CD4-positive, alpha-beta T cell (primary cell): Measurements from ENCODE around the gene FMO2. TPM values are rescaled to one million over a fixed set of nuclear protein-coding genes. Genes with fewer than 3 reads are reported as not detected.

Experiments used
- ATAC-seq: fragments of 200-7000 bp; cut with Tn5 transposase; one replicate; pipeline ENCODE4 v1.10.0; 2022; ENCODE audit warnings: mild to moderate bottlenecking; ENCODE audit not compliant: poor library complexity
- CTCF ChIA-PET: fragments of 350-600 bp; sonication (Branson Sonifier 250); formaldehyde crosslinking; loops from one replicate; lab custom pipeline; 2021; ENCODE audit warnings: antibody characterized with exemption, inconsistent platforms; lab: Charles Lee
- POLR2A ChIA-PET: fragments of 350-600 bp; sonication (Branson Sonifier 250); formaldehyde crosslinking; loops from one replicate; lab custom pipeline; 2021; ENCODE audit warnings: antibody characterized with exemption, inconsistent platforms; lab: Charles Lee
- DNase-seq, 14 experiments: peaks; one replicate each; pipeline ENCODE4 v3.0.0-alpha.2; 2013 to 2020; ENCODE audit warnings: mixed read lengths in 2 of 14
- H3K27ac ChIP-seq, 2 donors: one replicate each; pipeline versions ENCODE4 v1.5.1 to v1.7.0; 2013; ENCODE audit warnings: low read length in 2 of 2, low read depth in 1 of 2, mild to moderate bottlenecking in 1 of 2
- H3K27me3 ChIP-seq, 2 experiments: 1 replicate in 1 of 2; 2 replicates in 1 of 2; pipeline versions ENCODE4 v1.6.1 to v1.7.0; 2013; ENCODE audit warnings: low read length in 2 of 2, control low read depth in 1 of 2, mild to moderate bottlenecking in 1 of 2, moderate library complexity in 1 of 2; ENCODE audit not compliant: insufficient read depth in 2 of 2, control insufficient read depth in 1 of 2
- H3K36me3 ChIP-seq: one replicate; pipeline ENCODE4 v1.6.1; 2013; ENCODE audit warnings: low read length, control low read depth; ENCODE audit not compliant: insufficient read depth
- H3K4me1 ChIP-seq: one replicate; pipeline ENCODE4 v1.6.1; 2013; ENCODE audit warnings: low read length, control low read depth; ENCODE audit not compliant: insufficient read depth
- H3K4me3 ChIP-seq: one replicate; pipeline ENCODE4 v1.5.1; 2013; ENCODE audit warnings: mild to moderate bottlenecking, low read length, moderate library complexity
- H3K9me3 ChIP-seq, 2 experiments: 1 replicate in 1 of 2; 2 replicates in 1 of 2; pipeline versions ENCODE4 v1.6.1 to v1.7.0; 2013; ENCODE audit warnings: low read length in 2 of 2, mild to moderate bottlenecking in 2 of 2, control low read depth in 1 of 2, moderate library complexity in 1 of 2; ENCODE audit not compliant: control insufficient read depth in 1 of 2, insufficient read depth in 1 of 2
- H3K27ac Mint-ChIP-seq: one replicate; pipeline ENCODE4 v1.8.0; 2020; ENCODE audit warnings: mixed read lengths
- H3K27me3 Mint-ChIP-seq: one replicate; pipeline ENCODE4 v1.8.0; 2021; ENCODE audit warnings: mixed read lengths
- H3K36me3 Mint-ChIP-seq: one replicate; pipeline ENCODE4 v1.8.0; 2021; ENCODE audit warnings: low read depth, mixed read lengths
- H3K4me1 Mint-ChIP-seq: one replicate; pipeline ENCODE4 v1.8.0; 2021; ENCODE audit warnings: low read depth, mixed read lengths
- H3K4me3 Mint-ChIP-seq: one replicate; pipeline ENCODE4 v1.8.0; 2020; ENCODE audit warnings: mild to moderate bottlenecking, mixed read lengths
- H3K9me3 Mint-ChIP-seq: one replicate; pipeline ENCODE4 v1.8.0; 2020; ENCODE audit warnings: mixed read lengths
- intact Hi-C, 2 experiments: fragments of 100-400 bp; cut with DNase I in 1 of 2; cut with micrococcal nuclease in 1 of 2; formaldehyde crosslinking; loops; one replicate each; pipeline versions ENCODE4 v1.15.1 to v1.9.0; 2023 to 2025; cut with DNase I, micrococcal nuclease
- total RNA-seq, 174 experiments: library from RNA in 2 of 174; stranded (reverse) in 2 of 174; gene quantifications; one replicate each; pipeline ENCODE4 v1.2.3 and lab custom pipeline; 2021 to 2026
- TF ChIP-seq, protein P1 (sequence below): fragments of 200-600 bp; IDR thresholded peaks from one replicate; pipeline ENCODE4 v1.8.0; 2022; ENCODE audit warnings: antibody characterized with exemption, mild to moderate bottlenecking

The FMO2 gene
- total RNA-seq, 2 experiments from 2014 or later: not detected

DNA sequence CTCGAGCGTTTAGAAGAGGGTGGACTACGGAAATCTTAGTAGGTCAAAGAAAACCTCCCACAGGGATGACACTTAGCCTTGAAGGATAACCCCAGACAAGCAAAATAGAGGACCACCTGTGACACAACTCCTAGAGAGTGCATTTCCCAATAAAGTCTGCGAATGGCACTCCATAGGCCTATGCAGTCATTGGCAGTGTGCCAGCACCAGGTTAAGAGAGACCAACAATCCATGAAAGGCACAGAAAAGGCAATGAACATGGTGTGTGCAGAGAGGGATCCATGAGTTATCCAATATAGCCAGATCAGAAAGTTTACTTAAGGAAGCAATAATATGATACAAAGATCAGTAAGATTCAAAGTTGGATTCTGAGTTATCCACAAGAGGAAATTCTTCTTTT is 45.2 kb upstream of the FMO2 start:
- DNase-seq (no peak), ATAC-seq (no peak)
- intact Hi-C loops: no loop called here
- CTCF ChIA-PET: no interaction called here
- Histone ChIP-seq H3K4me1 (no peaks in the 10 kb centered on the region), H3K36me3 (no peaks in the 10 kb centered on the region), H3K4me3 (no peak overlapping the region), H3K27ac (no peak overlapping the region), H3K9me3 (no peaks in the 10 kb centered on the region), H3K27me3 (no peaks in the 10 kb centered on the region)
- Mint-ChIP-seq H3K27ac (no peak overlapping the region), H3K4me3 (no peak overlapping the region), H3K27me3 (peaks cover 45% of the 10 kb centered on the region), H3K9me3 (no peaks in the 10 kb centered on the region), H3K4me1 (no peaks in the 10 kb centered on the region), H3K36me3 (no peaks in the 10 kb centered on the region)
- POLR2A ChIA-PET: no interaction called here
- TF ChIP-seq, protein P1, sequence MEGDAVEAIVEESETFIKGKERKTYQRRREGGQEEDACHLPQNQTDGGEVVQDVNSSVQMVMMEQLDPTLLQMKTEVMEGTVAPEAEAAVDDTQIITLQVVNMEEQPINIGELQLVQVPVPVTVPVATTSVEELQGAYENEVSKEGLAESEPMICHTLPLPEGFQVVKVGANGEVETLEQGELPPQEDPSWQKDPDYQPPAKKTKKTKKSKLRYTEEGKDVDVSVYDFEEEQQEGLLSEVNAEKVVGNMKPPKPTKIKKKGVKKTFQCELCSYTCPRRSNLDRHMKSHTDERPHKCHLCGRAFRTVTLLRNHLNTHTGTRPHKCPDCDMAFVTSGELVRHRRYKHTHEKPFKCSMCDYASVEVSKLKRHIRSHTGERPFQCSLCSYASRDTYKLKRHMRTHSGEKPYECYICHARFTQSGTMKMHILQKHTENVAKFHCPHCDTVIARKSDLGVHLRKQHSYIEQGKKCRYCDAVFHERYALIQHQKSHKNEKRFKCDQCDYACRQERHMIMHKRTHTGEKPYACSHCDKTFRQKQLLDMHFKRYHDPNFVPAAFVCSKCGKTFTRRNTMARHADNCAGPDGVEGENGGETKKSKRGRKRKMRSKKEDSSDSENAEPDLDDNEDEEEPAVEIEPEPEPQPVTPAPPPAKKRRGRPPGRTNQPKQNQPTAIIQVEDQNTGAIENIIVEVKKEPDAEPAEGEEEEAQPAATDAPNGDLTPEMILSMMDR: no peak

DNA sequence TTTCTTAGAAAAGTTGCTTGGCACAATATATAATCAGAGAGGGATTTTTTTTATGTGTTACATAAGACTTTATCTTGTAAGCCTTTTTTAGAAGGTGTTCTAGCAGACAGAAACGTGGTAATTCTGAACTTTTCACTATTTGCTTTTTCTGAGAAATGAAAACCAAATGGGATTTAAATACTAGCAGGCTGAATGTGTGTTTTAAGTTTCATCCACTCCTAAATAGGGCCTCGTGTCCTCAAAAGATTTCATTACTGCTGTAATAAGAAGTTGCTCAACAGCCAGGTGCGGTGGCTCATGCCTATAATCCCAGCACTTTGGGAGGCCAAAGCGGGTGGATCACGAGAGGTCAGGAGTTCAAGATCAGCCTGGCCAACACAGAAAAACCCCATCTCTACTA is 44.7 kb upstream of the FMO2 start:
- Mint-ChIP-seq H3K9me3 (no peaks in the 10 kb centered on the region), H3K4me1 (no peaks in the 10 kb centered on the region), H3K27me3 (peaks cover 49% of the 10 kb centered on the region), H3K4me3 (no peak overlapping the region), H3K36me3 (no peaks in the 10 kb centered on the region), H3K27ac (no peak overlapping the region)
- H3K4me3 ChIP-seq: no peak overlapping the region
- no peaks in the 10 kb centered on the region for H3K9me3 ChIP-seq
- H3K4me1 ChIP-seq: no peaks in the 10 kb centered on the region
- ChIA-PET CTCF (no interaction called here), POLR2A (no interaction called here)
- ATAC-seq: no peak
- no peaks in the 10 kb centered on the region for H3K27me3 ChIP-seq
- TF ChIP-seq, protein P1: no peak
- no peak overlapping the region for H3K27ac ChIP-seq
- no peaks in the 10 kb centered on the region for H3K36me3 ChIP-seq
- DNase-seq: no peak
- intact Hi-C loops: no loop called here

DNA sequence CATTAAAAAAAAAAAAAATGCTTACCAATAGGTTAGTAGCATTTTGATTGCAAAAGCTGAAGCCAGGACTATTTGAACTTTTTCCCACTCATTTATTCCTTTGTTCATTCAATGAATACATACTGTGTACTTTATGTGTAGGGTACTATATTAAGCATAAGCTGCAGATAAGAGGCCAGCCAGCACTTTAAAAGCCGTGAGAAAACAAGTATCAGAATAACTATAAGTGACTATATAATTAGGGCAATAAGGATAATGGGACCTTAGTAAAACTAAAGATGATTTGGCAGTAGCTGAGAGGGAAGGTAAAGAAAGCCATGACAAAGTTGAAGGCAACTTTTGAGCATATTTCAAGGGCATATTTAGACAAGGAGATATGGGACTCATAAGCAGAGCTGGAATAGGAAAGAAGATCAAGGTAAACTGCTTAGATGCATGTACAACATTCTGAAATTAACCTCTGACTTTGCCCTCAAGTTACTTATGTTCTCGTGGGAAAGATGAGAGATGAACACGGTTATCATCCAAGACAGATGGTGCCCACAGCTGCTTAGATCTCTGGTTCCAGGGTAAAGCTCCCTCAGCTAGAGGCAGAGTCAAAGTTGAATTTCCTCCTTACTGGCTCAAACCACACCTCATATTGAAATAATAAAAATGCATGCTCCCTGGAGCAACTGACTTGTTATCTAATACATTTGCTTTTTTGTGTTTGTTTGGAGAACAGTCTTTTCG is 44.0 kb upstream of the FMO2 start:
- intact Hi-C loops: no loop called here

More for the DNA sequence above, 44.0 kb upstream of the FMO2 start:
- Mint-ChIP-seq H3K4me3 (no peak overlapping the region), H3K27me3 (peaks cover 50% of the 10 kb centered on the region), H3K9me3 (no peaks in the 10 kb centered on the region), H3K36me3 (no peaks in the 10 kb centered on the region), H3K27ac (no peak overlapping the region), H3K4me1 (no peaks in the 10 kb centered on the region)
- CTCF ChIA-PET: no interaction called here
- no peaks in the 10 kb centered on the region for H3K9me3 ChIP-seq
- no peak overlapping the region for H3K4me3 ChIP-seq
- ATAC-seq: no peak
- no peak overlapping the region for H3K27ac ChIP-seq
- no peaks in the 10 kb centered on the region for H3K36me3 ChIP-seq
- DNase-seq: no peak
- TF ChIP-seq, protein P1: no peak
- H3K4me1 ChIP-seq: no peaks in the 10 kb centered on the region
- POLR2A ChIA-PET: no interaction called here
- H3K27me3 ChIP-seq: no peaks in the 10 kb centered on the region
